NOMO-1 treated with dmso at 0.1 percent for 144 hours (cell line): ENCODE data around the gene HOXB7.
A peak's percentile ranks its signal among the peaks of the same experiment; 100 is the strongest.

ENCODE experiments used
- DNase-seq: peaks from one replicate; lab custom pipeline; 2025; ENCODE audit not compliant: unreplicated experiment; lab: John Stamatoyannopoulos, UW

Gene HOXB7

DNA sequence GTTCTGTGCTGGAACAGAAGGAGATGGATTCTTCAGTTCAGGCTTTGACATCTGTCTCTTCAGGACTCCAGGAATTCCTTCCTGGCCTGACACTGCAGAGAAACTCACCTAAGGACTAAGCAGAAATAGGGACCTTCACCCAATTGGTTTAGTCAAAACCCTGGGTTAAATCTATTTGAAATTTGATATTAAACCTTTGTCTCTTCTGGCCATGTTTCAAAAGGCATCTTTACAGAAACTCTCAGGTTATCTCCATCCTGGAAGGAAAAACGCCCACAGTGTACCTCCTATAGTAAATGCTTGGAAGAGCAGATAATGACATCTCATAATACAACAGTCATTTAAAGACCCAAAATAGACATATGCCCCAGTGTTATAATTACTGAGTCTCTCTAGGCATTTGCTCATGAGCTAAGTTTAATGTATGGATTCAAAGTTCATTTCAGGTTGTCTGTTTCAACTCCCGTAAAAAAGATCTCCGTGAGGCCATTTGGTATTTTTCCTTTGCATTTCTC is 27.1 kb downstream of the HOXB7 start:
- no peak for DNase-seq

DNA sequence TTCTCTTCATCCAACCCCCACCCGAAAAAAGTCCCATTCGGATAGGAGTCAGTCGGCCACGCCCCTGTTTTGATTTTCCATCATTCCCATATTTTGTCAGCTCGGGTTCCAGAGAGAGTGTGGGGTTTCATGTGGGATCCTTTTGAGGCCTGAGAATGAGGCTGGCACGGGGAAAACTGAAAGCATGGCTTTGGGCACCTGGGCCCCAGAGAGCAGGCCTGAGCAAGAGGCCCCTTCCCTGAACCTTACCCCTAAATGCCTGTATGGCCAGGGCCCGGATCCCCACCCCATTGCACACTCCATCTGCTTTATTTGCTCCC is 28.1 kb downstream of the HOXB7 start:
- DNase-seq, result no peak

DNA sequence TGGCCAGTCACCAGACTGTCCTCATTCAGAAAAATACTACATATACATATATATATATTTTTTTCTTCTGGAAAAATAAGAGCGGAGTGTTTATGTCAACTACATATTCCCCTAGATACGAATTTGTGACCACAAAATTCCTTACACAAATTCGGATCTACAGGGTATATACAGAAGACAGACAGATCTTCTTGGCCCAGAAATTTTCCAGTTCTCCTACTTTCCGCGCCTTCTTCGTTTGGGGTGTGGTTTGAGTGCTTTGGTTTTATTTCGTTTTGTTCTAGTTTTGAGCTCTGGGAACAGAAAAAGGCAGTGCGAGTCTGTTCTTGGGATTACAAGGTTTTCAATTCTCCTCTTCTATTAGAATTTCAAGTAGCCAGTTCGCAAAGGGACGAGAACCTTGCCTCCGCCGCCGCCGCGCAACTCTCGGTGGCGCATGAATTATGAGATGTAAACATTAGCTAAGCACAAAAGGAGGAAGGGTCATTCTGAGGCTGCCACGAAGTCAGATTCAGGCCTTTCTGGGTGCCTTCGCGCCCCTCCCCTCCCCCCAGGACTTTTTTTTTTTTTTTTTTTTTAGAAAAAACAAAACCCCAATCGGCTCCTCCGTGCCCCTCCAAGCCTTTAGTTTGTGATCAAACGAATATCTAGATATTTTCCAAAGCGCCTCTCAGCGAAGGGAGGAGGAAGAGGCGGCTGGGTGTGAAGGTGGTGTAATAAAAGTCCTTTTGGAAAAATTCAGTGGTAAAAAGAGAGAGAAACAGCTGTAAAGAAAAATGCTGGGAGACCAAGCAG is 30.9 kb downstream of the HOXB7 start:
- no peak for DNase-seq

DNA sequence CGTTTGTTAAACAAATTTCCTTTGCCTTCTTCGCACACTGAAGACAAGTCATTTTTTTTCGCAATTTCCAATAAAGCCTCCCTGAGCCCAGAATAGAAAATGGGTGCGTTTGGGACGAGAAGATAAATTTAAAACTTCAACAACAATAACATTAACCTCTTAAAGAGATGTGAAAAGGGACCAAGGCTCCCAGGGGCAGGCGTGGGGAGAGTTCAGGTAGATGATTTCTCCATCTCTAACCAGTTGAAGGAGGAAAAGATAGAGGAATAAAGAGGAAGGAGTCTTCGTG is 31.4 kb downstream of the HOXB7 start:
- no peak for DNase-seq

DNA sequence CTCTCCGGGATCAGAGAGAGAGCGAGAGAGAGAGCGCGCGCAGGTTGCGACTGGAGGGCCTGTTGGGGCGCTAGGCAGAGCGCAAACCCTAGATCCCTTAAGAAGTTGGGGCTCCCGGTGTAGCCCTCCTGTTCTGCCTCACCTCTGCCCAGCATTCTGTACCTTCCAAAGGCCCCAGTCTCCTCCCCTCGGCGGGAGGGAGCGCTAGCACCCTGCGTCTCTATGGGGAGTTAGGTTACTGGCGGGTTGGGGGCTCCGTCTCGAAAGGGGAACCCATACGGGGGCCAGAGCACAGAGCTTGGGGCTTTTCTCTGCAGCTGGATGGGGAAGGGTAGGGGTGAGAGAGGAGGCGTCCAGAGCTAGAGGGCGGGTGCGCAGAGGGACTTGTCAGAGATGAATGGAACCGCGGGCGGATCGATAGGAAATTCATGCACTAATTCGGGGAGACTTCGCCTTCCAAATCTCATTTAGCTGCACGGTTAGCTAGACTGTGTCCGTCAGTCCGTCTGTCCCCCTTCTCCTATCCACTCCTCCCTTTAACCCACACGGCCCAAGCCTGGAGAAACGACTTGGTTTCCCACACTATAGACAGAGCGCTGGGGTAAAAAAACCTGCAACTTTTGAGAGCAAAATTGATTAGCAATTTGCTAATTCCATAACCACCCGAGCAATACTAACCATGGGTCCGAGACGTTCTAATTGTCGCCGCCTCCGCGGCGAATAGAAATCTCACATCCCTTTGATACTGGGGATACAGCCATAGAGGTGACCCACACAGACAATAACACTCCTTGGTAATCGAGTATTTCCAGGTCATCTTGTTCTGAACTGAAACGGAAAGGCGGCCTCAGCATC is 32.0 kb downstream of the HOXB7 start:
- no peak for DNase-seq

DNA sequence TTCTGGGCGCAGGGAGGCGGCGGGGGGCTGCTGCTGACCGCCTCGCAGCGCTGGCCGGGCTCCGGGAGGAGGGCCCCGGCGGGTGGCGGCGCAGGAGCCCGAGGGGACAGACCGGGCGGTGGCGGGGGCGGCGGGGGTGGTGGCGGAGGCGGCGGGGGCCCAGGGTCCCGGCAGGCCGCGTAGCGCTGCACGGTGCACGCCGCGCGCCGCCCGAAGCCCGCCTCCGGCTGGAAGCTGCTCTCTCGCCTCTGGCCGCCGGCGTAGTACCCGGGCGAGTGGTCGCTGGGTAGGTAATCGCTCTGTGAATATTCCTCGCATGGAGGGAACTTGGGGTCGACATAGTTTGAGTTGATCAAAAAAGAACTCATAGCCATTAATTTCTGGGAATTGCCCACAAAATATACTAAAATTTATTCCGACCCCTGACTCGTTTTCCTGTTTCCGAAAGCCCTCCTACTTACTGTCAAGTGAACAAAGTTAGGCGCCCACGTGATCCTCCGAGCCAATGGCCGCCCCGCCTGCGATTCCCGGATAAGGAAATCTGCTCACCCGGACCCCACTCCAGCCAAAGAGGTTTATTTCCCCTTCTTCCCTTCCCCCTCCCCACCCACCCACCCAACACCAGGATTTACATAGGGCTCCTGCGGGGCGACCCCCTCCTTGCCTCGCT is 32.7 kb downstream of the HOXB7 start, which contains the start of gene HOXB4:
Gene HOXB4, minus strand, starts transcription at position 405 of the 670 bp plus-strand sequence. Its CDS starts 31 bp downstream, at position 374.
- peak; percentile 42 for DNase-seq

DNA sequence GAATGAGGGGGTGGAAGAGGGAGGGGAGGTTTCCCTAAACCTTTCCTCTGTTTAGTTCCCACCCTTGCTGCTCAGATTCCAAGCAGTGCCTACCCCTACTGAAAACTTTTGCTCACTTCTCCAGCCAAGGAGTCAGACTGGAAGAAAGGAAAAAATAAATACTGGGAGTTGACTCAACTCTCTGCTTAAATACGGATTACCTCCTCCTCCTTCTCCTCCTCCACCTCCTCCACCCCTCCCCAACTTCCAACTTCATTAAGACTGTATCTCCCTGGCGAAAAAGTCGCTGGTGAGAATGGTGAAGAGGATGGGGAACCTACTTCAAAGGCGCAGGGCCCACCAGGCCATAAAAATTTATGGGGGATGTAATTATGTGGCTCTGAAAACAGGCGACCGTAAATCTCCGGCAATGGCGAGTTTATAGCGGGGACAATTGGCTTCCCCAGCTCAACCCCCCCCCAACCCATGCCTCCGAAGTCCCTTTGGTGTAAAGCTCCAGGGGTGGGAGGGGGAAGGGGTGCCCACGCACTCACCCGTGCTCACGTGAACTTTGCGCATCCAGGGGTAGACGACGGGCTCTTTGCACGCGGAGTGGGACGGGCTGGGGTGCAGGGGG is 33.4 kb downstream of the HOXB7 start:
- DNase-seq, result no peak

DNA sequence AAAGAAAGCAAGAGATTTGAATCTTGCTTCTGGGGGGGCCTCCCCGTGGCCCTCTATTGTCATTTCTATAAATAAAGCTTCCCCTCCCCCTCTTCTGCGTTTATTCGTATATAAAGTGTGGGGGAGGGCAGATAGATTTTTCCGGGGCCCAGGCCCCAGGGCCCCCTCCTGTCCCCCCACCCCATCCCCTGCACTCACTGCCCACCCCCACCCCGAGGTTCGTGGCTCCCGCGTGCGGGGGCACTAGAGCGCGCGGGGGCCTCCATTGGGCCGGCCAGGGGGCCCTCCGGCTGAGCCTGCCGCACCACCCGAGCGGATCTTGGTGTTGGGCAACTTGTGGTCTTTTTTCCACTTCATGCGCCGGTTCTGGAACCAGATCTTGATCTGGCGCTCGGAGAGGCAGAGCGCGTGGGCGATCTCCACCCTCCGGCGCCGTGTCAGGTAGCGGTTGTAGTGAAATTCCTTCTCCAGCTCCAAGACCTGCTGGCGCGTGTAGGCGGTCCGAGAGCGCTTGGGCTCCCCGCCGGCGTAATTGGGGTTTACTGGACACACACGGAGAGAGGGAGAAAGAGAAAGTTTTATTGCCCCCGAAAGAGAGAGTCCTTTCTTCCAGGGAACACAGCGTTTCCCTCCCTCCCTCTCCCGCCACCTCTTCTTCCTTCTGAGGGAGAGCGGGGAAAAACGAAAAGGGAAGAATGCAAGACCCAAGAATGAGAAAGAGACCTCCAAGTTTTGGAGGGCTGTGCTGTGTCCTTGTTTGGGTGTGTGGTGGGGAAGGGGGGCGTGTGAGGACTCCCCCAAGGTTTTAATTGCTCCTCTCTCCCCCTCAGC is 34.1 kb downstream of the HOXB7 start:
- DNase-seq, result no peak

DNA sequence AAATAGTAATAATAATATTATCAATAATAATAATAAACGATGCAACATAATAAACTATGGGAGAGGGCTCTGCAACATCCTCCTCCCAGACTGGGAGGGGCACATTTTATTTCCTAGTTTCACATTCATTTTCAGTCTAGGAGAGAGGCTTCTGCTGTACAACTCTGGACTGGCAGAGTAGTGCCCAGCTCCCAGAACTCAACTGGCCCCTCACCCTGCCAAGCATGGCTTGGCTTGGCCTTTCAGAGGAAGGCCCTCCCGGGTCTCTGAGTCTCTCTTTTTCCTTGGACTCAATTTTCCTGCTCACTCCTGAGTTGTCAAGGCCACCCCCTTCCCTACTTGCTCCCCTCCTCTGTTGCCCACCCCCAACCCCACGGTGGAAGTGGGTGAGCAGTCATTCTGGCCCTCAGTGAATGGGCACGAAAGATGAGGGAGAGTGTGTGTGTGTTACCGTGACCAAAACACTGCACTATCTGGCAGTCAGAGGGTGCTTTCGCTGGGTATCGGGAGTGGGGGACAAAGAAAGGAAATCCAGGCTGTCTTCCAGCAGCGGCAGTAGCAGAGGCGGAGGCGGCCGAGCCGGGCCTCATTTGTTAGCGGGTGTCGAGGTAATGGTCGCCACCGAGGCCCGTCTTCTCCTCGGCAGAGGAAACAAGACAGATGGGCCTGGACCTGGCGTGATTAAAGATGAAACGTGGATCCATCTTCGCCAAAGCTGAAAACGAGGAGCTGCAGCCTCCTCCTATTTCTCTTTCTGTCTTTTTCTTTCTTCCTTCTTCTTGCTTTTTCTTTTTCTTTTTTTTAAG is 34.9 kb downstream of the HOXB7 start:
- DNase-seq, result no peak

DNA sequence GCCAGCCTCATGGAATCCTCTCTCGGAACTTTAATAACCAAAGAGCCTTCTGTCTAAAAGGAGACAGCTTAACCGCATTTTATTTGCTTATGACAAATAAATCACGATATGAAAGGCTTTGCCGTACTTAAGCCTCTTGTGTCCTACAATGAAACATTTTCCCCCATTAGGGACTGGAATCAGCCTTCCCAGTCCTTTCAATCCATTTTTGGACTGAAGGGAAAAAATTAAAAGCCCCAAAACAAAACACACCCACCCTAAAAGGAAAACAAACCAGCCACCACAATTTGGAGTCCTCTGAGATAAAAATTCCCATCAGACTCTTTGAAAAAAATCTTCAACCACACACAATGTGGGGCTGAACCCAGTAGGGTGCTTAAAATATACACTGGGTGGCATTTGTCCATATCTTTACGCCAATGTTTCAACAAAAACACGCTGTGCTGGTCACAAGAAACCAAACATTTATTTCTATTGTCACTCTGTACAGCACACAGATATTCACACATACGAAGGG is 35.7 kb downstream of the HOXB7 start:
- DNase-seq, result no peak

DNA sequence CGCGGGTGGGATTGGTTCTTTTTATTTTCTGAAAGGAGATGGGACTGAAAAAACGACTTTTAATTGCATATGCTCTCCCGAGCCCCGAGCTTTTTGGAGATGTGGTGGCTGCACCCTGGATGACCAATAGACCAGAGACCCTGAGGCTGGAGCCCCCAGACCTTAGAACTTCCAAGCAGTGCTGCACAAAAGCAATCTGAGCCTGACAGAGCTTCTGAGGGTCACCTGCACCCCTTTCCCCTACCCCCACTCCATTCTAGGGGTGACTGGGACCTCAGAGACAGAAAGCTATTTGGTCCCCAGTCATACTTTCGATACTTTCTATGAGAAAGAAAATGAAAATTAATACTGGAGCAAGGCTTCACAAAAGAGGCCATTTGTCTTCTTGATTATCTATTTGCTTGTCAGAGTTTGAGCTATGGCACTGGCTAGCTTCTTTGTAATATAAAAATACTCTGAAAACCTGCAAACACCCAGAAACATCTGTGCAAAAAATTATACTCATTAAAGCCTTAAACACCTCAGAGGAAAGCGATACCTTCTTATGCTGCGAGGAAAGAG is 36.2 kb downstream of the HOXB7 start:
- no peak for DNase-seq

DNA sequence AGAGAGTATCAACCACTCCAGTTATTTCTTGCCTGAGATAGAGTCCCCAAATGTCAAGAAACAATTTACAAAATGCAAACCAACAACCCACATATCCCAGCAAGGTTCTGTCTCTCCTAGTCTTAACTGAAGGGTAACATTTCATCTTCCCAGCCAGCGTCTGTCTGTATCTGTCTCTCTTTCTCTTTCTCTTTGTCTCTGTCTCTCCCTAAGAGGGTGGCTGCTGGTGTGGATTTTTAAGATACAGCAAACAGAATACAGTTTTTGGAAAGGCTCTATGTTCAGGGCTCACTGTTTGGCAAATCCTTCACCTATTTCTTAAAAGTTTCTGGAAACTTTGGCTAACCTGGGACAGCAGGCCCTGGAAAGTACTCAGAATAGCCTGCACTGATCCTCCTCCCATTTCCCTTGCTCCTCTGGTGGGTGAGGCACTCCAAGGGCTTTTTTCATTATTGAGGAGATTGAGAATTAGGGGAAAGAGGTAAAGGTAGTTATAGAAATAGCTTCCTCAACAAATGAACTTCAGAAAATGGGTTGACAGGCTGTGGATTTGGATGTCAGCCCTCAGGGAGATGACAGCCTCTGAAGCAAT is 38.9 kb downstream of the HOXB7 start:
- DNase-seq, result no peak

DNA sequence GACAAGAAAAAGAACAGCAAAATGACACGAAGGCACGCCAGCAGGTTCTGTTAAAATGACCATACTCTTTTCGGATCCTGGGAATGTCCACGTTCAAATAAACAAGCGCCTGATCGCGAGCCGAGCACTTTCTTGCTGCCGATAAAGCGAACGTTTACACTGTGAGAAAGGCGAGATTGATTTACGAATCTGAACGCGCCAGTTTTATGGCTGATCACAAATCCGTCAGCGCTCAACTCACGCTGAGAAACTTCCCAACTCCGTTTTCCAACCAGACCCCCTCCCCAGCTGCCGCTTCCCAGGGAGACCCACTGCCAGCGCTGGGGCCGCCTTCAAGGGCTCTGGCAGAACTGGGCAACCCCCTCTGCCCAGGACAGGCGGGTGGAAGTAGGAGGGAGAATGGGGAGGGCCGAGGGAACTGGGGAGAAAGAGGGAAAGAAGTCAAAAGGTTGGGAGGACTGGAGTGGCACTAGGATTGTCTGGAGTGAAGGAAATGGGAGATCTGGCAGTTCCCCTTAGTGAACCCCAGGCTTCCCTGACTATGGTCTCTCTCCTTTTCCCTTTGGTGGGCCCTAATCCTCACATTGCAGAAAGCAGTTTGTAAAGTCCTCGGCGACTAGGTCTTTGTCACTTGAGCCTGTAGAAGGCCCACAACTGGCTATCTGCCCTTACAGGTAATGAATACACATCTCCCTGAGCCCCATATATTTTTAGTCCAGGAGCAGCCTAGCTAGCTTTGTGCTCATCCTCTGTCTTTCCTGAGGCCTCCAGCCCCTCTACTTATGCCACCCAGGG is 39.6 kb downstream of the HOXB7 start:
- DNase-seq, result no peak

DNA sequence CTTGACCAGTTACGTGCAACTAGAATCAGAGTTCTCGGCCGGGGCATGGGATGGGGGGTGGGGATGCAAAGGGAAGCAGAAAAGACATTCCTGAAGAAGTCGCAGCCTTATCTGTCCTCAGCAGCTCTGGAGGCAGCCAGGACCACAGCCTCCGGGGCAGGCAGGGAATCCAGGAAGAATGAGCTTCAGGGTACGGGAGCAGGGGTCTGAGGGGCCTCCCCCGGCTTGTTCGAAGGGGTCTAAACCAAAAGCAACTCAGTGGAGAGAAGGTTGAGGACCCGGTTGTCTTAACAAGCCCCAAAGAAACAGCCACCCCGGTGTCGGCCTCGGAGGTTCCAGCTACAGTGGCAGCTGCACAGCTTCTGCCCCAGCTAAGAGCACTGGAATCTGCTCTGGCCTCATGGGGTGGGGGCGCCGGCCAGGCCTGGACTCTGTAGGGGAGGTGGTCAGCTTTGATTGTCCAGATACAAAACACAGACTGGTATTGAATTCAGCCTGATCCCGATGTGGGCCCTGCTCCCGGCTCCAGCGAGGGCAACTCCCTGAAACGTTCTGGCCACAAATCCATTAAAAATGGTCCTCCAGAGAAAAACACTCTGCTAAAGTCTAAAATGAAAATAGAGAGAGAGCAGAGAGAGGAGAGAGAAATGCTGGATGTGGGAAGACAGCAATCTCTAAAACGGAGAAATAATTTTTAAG is 40.3 kb downstream of the HOXB7 start:
- no peak for DNase-seq

DNA sequence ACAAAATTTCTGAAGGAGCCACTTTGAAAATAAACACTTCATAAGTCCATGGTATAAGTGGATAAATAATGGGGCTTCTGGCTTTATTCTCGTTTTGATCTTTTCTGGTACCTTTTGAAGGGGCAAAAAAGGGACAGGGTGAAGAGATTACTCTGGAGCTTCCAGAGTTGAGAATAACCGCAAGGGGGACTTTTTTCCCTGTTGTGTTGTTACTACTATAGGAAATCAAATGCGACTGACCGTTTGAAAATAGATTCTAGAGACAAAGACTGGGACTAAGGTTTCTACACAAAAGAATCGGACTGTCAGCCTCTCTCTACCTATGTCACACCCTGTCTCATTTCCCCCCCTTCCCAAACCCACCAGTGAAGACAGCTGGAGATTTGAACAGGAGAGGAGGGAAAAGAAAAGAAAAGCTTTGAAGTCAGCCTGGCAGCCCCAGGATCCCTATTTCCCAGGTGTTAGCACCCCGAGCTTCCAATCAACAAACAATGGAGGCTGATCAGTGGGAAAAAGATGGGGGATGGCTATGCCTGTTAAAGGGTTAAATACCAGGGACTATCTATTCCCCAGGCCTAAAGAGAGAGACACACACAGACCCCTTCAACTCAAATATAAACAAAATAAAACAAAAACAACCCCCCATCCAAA is 41.0 kb downstream of the HOXB7 start:
- no peak for DNase-seq

DNA sequence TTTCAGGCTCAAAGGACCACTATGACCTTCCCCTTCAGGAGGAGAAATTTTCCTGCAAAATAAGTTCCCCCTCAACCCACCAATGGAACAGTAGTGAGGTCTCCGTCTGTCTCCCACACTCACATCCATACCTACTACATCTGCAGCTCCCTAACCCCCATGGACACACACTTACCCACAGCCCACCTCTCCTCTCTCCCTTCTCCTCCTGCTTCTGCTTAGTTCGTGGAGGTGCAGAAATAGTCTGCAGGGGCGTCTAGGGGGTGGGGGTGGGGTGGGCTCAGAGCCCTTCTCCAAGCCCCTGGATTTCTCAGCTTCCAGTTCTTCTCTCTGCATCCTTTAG is 41.6 kb downstream of the HOXB7 start:
- DNase-seq, result no peak
